Amniotic stem cell (primary cell): ENCODE measurements around the gene TMEM184A.

Experiments used
- DNase-seq: peaks from one replicate; lab custom pipeline; 2025; lab: John Stamatoyannopoulos, UW

Gene TMEM184A

GRCh38 chr7:1501487-1502270 lies 54.3 kb downstream of the TMEM184A start:
- no peak for DNase-seq

GRCh38 chr7:1500064-1500807 lies 55.8 kb downstream of the TMEM184A start:
- DNase-seq, result no peak

DNA sequence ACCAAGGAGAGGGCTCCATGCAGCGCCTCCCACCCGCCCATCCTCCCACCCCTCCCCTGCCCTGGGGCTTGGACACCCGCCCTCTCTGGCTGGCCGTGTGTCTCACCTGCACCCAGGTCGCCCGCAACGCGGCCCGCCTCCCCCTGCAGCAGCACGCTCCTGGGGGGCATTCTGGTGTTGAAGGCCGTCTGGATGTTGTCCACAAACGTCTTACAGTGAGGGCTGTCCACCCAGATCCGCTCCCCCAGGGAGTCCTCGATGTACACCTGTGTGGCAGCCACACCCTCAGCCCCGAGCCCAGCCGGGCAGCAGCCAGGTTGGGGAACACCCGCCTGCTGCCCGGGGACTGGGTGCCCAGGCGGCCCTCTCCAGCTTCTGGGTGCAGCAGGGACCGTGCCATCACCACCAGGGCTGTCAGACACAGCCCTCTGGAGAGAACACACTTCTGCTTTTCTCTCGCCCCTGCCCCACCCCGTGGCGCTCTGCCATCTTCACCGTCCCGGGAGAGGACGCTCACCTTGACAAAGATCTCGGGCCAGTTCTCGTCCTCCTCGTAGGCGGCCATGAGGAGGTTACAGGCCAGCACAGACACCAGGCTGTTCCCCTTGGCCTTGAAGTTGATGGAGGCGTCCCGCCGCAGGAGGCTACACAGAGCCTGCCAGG lies 56.5 kb downstream of the TMEM184A start:
- no peak for DNase-seq

GRCh38 chr7:1498370-1499305 lies 57.4 kb downstream of the TMEM184A start:
- no peak for DNase-seq

DNA sequence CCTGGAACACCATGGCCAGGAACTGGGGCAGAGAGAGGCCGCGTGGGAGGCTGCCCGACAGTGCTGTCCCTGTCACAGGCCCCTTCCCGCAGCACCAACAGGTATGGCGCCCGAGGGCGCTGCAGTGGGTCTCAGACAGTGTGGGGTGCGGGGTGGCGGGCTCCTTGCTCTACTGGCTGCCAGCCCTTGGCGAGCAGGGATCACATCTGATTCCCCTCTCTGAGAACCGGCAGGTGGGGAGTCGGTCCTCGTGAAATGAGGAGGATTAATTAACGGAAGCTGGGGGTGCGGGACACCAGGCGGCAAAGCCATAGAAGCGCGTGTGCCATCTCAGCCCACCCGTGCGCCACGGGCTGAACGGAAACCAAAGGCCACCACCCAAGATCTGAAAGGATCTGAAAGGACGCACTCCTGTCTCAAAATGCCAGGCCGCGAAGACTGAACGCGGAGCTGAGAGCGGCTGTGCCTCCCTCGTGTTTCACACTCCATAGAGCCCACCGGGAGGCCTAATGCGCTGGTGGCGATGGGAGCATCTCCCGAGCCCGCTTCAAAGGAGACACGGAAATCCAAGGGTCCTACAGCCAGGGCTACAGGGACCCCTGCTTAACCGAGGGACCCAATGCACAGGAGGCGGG lies 58.6 kb downstream of the TMEM184A start:
- DNase-seq, result no peak

- DNase-seq, result no peak
Measured at GRCh38 chr7:1496531-1497292, 59.3 kb downstream of the TMEM184A start.

DNA sequence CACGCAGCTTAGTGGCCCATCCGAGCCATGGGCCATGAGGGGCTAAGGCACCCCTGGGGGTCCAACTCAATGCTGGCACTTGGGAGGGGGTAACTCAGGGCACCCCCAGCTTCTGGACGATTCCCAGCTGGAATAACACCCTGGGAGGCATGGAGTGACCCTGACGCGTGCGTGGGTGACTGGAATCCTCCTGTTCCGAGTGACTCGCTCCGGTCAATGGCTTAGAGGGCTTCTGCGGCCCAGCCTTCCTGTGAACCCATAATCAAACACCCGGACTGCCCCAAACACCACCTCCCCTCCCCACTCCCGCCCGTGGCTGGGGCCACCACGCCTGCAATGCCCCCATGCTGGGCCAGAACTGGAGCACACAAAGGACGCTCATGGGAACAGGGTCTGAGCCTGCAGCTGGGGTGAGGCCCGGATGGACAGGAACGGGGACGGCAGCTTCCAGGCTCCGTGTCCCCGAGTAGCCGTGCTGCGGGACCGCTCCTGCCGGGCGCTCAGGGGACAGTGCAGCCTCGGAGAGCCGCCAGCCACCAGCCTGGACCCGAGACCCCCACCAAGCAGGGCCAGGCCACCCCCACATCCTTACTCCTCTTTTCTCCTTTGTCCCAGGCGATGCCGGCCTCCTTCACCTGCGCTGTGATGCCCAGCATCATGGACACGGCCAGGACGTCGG lies 60.3 kb downstream of the TMEM184A start:
- DNase-seq, result no peak

DNA sequence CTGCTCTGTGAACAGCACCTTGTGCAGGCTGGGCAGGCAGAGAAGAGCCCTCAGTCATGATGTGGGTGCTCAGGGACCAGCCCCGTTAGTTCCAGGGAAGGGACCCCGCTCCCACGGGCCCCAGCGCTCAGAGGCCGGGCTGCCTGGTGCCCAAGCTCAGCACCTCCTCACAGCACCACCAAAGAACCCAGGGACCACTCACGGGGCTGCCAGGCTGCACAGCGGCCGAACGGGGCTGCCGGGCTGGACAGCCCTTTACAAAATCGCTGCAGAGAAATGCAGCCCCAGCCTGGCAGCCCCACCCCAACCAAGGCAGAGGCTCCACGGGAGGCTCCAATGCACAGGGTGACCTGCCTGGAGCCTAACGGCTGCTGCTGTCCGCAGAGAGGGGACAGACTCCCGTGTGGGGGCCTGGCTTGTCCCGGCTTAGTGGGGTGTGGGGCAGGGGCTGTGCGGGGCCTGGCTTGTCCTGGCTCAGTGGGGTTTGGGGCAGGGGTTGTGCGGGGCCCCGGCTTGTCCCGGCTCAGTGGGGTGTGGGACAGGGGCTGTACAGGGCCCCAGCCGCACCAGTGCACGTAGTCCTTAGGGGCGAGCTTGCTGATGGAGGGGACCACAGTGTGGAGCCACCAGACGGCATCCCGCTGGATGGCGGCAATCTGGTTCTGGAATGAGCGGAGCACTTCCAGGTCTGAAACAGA lies 61.0 kb downstream of the TMEM184A start:
- no peak for DNase-seq

DNA sequence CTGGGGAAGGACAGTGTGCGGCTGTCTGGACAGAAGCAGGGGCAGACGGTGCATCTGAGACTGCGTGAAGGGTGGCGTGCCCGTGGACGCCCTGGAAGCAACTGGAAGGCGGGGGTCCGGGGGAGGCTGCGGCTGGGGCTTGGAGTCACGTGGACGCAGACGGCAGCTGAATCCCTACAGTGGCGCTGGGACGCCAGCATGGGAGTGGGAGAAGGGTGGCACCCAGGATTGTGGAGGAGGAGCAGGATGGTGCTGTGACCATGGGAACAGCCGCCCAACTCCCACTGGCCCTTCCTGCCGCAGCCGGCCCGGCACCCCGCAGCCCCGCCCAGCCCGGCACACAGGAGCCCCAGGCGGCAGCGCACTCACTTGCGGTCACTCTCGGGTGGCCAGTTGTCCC lies 61.6 kb downstream of the TMEM184A start:
- DNase-seq, result no peak

- DNase-seq, result no peak
Measured at GRCh38 chr7:1493571-1493970, 62.4 kb downstream of the TMEM184A start.

DNA sequence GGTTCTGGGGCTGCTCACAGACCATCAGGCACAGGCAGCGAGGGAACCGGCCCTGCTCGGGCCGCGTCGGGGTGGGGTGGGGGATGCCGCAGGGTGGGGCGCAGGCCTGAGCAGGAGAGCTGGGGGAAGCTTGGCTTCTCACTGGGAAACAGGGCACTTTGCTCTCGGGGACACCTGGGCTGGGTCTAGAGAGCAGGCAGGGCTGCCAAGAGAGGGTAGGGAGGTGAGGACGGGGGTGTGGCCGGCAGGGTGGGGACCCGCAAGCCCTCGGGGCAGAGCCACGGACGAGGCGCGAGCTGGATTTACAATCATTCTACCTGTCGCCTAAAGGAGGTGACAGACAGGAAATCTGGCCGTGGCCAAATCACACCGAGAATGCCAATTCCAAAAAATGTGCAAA lies 62.9 kb downstream of the TMEM184A start:
- no peak for DNase-seq

DNA sequence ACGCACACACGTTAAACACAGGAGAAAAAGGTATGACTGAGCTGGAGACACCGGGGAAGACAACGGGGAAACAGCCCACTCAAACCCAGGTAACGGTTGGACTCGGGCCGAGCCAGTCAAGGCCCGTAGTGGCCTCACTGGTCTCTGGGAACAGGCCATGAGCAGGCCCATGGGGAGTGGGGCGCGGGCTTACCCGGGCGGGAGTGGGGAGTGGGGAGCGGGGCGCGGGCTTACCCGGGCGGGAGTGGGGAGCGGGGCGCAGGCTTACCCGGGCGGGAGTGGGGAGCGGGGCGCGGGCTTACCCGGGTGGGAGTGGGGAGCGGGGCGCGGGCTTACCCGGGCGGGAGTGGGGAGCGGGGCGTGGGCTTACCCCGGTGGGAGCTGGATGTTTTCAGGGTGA lies 63.4 kb downstream of the TMEM184A start:
- no peak for DNase-seq
